ENCODE results near the gene VWA5A. TPM values are rescaled to one million over a fixed set of nuclear protein-coding genes. Genes with fewer than 3 reads are reported as not detected.
"Not testable (repeated sequence)": the region's sequence is repeated elsewhere in the genome, so short reads cannot be mapped to it uniquely, and the experiment has no call there.

Gene VWA5A
- total RNA-seq, 1 donor from 2014 or later, result 3.1 TPM

GRCh38 chr11:124120891-124121290 lies 5.6 kb downstream of the VWA5A start:
- TF ChIP-seq CTCF (IDR thresholded peaks at IDR 0.05), result no peak
- H3K4me1 Mint-ChIP-seq (ENCODE audit: low read depth), result peaks cover 5% of the 10 kb centered on the region
- no peaks in the 10 kb centered on the region for H3K27me3 Mint-ChIP-seq (ENCODE audit: low read depth)
- no peak overlapping the region for H3K27ac Mint-ChIP-seq (ENCODE audit: unreplicated experiment)
- no peaks in the 10 kb centered on the region for H3K9me3 Mint-ChIP-seq (ENCODE audit: low read depth)
- DNase-seq (ENCODE audit: low spot score), result no peak
- H3K4me3 Mint-ChIP-seq (ENCODE audit: unreplicated experiment), result no peak overlapping the region
- peaks cover 16% of the 10 kb centered on the region for H3K36me3 Mint-ChIP-seq (ENCODE audit: low read depth)

DNA sequence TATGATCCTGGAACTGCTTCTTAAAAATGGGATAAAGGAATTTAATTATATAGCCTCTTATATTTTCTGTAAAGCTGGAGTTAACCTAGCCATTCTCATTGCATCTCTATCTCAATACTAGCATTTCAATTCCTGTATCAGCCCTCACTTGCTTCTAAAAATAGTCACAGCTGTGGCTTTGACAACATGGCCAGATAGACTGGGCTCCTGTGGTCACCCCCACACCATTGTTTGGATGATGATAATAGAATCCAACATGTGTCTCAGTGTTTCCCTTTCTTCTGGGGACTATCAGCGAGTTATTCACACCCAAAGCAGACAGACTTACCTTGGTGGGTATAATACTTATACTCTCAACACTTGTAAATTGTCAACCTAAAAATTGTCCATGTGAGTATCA lies 6.9 kb downstream of the VWA5A start:
- TF ChIP-seq CTCF (IDR thresholded peaks at IDR 0.05), result no peak
- Mint-ChIP-seq H3K4me3 (ENCODE audit: unreplicated experiment) (no peak overlapping the region), H3K4me1 (ENCODE audit: low read depth) (no peaks in the 10 kb centered on the region), H3K9me3 (ENCODE audit: low read depth) (no peaks in the 10 kb centered on the region), H3K36me3 (ENCODE audit: low read depth) (peaks cover 16% of the 10 kb centered on the region), H3K27ac (ENCODE audit: unreplicated experiment) (no peak overlapping the region), H3K27me3 (ENCODE audit: low read depth) (no peaks in the 10 kb centered on the region)
- DNase-seq (ENCODE audit: low spot score), result no peak

GRCh38 chr11:124123622-124124021 lies 8.4 kb downstream of the VWA5A start:
- Mint-ChIP-seq H3K9me3 (ENCODE audit: low read depth) (peaks cover 8% of the 10 kb centered on the region), H3K27ac (ENCODE audit: unreplicated experiment) (no peak overlapping the region), H3K36me3 (ENCODE audit: low read depth) (peaks cover 17% of the 10 kb centered on the region), H3K4me3 (ENCODE audit: unreplicated experiment) (no peak overlapping the region), H3K4me1 (ENCODE audit: low read depth) (no peaks in the 10 kb centered on the region), H3K27me3 (ENCODE audit: low read depth) (no peaks in the 10 kb centered on the region)
- DNase-seq (ENCODE audit: low spot score), result no peak
- TF ChIP-seq CTCF (IDR thresholded peaks at IDR 0.05), result no peak

DNA sequence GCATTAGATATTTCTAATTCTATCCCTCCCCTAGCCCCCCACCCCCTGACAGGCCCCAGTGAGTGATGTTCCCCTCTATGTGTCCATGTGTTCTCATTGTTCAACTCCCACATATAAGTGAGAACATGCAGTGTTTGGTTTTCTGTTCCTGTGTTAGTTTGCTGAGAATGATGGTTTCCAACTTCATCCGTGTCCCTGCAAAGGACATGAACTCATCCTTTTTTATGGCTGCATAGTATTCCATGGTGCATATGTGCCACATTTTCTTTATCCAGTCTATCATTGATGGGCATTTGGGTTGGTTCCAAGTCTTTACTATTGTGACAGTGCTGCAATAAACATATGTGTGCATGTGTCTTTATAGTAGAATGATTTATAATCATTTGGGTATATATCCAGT lies 11.9 kb downstream of the VWA5A start:
- not testable (repeated sequence) for H3K4me1 Mint-ChIP-seq (ENCODE audit: low read depth); H3K27me3 Mint-ChIP-seq (ENCODE audit: low read depth); DNase-seq (ENCODE audit: low spot score); H3K27ac Mint-ChIP-seq (ENCODE audit: unreplicated experiment); H3K4me3 Mint-ChIP-seq (ENCODE audit: unreplicated experiment)
- Mint-ChIP-seq H3K36me3 (ENCODE audit: low read depth) (peaks cover 10% of the 10 kb centered on the region), H3K9me3 (ENCODE audit: low read depth) (peaks cover 19% of the 10 kb centered on the region)

- H3K4me1 Mint-ChIP-seq (ENCODE audit: low read depth), result no peaks in the 10 kb centered on the region
- TF ChIP-seq CTCF (IDR thresholded peaks at IDR 0.05), result no peak
- no peaks in the 10 kb centered on the region for H3K27me3 Mint-ChIP-seq (ENCODE audit: low read depth)
- peaks cover 16% of the 10 kb centered on the region for H3K9me3 Mint-ChIP-seq (ENCODE audit: low read depth)
- H3K27ac Mint-ChIP-seq (ENCODE audit: unreplicated experiment), result no peak overlapping the region
- H3K4me3 Mint-ChIP-seq (ENCODE audit: unreplicated experiment), result no peak overlapping the region
- peaks cover 5% of the 10 kb centered on the region for H3K36me3 Mint-ChIP-seq (ENCODE audit: low read depth)
- DNase-seq (ENCODE audit: low spot score), result no peak
These were observed 27.8 kb downstream of the VWA5A start for GRCh38 chr11:124143034-124143433.

DNA sequence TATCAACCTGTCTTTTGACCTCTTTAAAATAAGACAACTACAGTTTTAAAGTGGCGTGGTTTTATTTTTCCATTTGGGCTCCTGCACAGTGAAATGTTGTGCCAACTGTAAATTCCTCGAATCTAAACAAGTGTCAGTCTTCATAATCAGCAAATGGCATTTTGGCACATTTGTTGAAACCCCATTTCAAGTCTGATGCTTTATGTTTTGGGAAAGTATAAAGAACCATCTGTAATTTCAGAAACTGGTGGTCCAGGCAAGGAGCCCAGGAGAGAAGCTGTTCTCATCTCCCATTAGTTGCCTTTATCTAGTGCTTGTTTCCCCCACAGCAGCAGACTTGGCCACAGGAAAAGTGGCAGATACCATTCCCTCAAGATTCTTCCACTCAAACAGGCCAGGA lies 32.7 kb downstream of the VWA5A start:
- Mint-ChIP-seq H3K27me3 (ENCODE audit: low read depth) (peaks cover 5% of the 10 kb centered on the region), H3K27ac (ENCODE audit: unreplicated experiment) (no peak overlapping the region), H3K36me3 (ENCODE audit: low read depth) (peaks cover 3% of the 10 kb centered on the region), H3K4me1 (ENCODE audit: low read depth) (no peaks in the 10 kb centered on the region), H3K9me3 (ENCODE audit: low read depth) (peaks cover 6% of the 10 kb centered on the region), H3K4me3 (ENCODE audit: unreplicated experiment) (no peak overlapping the region)
- DNase-seq (ENCODE audit: low spot score), result no peak
- TF ChIP-seq CTCF (IDR thresholded peaks at IDR 0.05), result no peak
